Measurements from ENCODE around the gene DUSP14. TPM values are rescaled to one million over a fixed set of nuclear protein-coding genes. Genes with fewer than 3 reads are reported as not detected.
"Not testable (repeated sequence)": the region's sequence is repeated elsewhere in the genome, so short reads cannot be mapped to it uniquely, and the experiment has no call there.

Gene DUSP14, protein sequence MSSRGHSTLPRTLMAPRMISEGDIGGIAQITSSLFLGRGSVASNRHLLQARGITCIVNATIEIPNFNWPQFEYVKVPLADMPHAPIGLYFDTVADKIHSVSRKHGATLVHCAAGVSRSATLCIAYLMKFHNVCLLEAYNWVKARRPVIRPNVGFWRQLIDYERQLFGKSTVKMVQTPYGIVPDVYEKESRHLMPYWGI
- 1 to 10 TPM; 7.2 to 7.7 TPM for total RNA-seq

- POLR2A ChIA-PET = interaction anchor here (0.6 to 2.4 kb wide), 4 partner anchors 30 to 130 kb away, joined by 3 to 8 read pairs (median 3); no protein-coding TSS in a partner anchor
- Mint-ChIP-seq H3K36me3 (no peaks in the 10 kb centered on the region), H3K27me3 (no peaks in the 10 kb centered on the region), H3K4me3 (peak within 1 kb of the TSS; percentile 91), H3K9me3 (no peaks in the 10 kb centered on the region), H3K4me1 (peaks cover 24% of the 10 kb centered on the region), H3K27ac (peak within 1 kb of the TSS; percentile 91)
- peak; percentile 88 for DNase-seq
- ATAC-seq (ENCODE audit: low read depth) = peak; percentile 85
Observed at GRCh38 chr17:37489197-37490001, at the start of gene DUSP14. TSS of gene DUSP14 (plus strand) at chr17:37489891. CDS start at chr17:37512273, 22,382 bp downstream.

- DNase-seq = no peak
- Mint-ChIP-seq H3K4me1 (peaks cover 7% of the 10 kb centered on the region), H3K27me3 (no peaks in the 10 kb centered on the region), H3K4me3 (no peak overlapping the region), H3K36me3 (peaks cover 26% of the 10 kb centered on the region), H3K9me3 (no peaks in the 10 kb centered on the region), H3K27ac (no peak overlapping the region)
- ATAC-seq (ENCODE audit: low read depth) = no peak
- POLR2A ChIA-PET = no interaction called here
Observed at GRCh38 chr17:37440424-37440823, 49.3 kb upstream of the DUSP14 start.

- peaks cover 28% of the 10 kb centered on the region for H3K36me3 Mint-ChIP-seq
- POLR2A ChIA-PET = interaction anchor here (0.5 kb wide), 1 partner anchor 17 kb away, joined by 3 read pairs; no protein-coding TSS in a partner anchor
- not testable (repeated sequence) for ATAC-seq (ENCODE audit: low read depth)
Observed at GRCh38 chr17:37441369-37442014, 48.2 kb upstream of the DUSP14 start.

GRCh38 chr17:37446027-37446426 lies 43.7 kb upstream of the DUSP14 start:
- no peak for DNase-seq
- Mint-ChIP-seq H3K27ac (no peak overlapping the region), H3K4me1 (no peaks in the 10 kb centered on the region), H3K27me3 (no peaks in the 10 kb centered on the region), H3K4me3 (no peak overlapping the region), H3K9me3 (no peaks in the 10 kb centered on the region), H3K36me3 (peaks cover 18% of the 10 kb centered on the region)
- POLR2A ChIA-PET = interaction anchor here (1.2 kb wide), 1 partner anchor 38 kb away, joined by 3 read pairs; no protein-coding TSS in a partner anchor
- ATAC-seq (ENCODE audit: low read depth) = no peak

More at GRCh38 chr17:37441369-37442014, 48.2 kb upstream of the DUSP14 start:
- not testable (repeated sequence) for H3K27ac Mint-ChIP-seq, H3K9me3 Mint-ChIP-seq, H3K4me3 Mint-ChIP-seq, H3K27me3 Mint-ChIP-seq, H3K4me1 Mint-ChIP-seq, DNase-seq

DNA sequence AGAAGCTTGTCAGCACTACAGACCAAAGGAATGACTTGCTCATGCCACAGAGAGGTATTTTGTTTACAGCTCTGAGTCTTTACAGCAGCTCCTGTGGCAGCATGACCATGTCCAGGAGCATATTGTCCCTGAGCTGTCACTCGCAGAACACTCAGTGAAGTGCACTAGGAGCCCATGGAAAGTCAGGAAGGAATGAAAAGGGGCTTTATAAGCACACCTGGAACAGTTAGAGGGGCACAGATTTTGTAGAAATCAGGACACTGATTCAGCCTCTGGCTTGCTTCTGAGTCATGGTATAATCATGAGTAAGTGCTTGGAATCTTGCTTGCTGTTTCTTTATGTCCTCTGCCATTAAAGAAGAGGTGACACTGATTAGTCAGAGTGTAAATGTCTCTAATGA lies 42.0 kb upstream of the DUSP14 start:
- no peaks in the 10 kb centered on the region for H3K9me3 Mint-ChIP-seq
- no peak overlapping the region for H3K27ac Mint-ChIP-seq
- no peaks in the 10 kb centered on the region for H3K27me3 Mint-ChIP-seq
- no peaks in the 10 kb centered on the region for H3K4me1 Mint-ChIP-seq
- H3K36me3 Mint-ChIP-seq = peaks cover 19% of the 10 kb centered on the region
- POLR2A ChIA-PET = no interaction called here
- H3K4me3 Mint-ChIP-seq = no peak overlapping the region
- no peak for DNase-seq
- ATAC-seq (ENCODE audit: low read depth) = no peak

GRCh38 chr17:37450112-37450511 lies 39.6 kb upstream of the DUSP14 start:
- DNase-seq (no peak), ATAC-seq (ENCODE audit: low read depth) (no peak)
- no peak overlapping the region for H3K27ac Mint-ChIP-seq
- peaks cover 2% of the 10 kb centered on the region for H3K4me1 Mint-ChIP-seq
- POLR2A ChIA-PET = interaction anchor here (0.9 kb wide), 1 partner anchor 43 kb away, joined by 10 read pairs; no protein-coding TSS in a partner anchor
- peaks cover 25% of the 10 kb centered on the region for H3K36me3 Mint-ChIP-seq
- no peak overlapping the region for H3K4me3 Mint-ChIP-seq
- H3K9me3 Mint-ChIP-seq = no peaks in the 10 kb centered on the region
- H3K27me3 Mint-ChIP-seq = no peaks in the 10 kb centered on the region

DNA sequence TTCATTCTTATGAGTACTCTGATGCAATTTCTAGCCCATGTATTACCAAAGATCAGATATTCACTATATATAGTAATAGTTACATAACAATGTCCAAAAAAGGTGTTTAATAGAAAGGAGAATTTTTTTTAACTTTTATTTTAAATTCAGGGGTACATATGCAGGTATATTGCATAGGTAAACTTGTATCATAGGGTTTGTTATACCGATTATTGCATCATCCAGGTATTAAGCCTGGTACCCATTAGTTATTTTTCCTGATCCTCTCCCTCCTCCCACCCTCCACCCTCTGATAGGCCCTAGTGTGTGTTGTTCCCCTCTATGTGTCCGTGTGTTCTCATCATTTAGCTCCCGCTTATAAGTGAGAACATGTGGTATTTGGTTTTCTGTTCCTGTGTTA lies 31.9 kb upstream of the DUSP14 start:
- H3K9me3 Mint-ChIP-seq; H3K4me3 Mint-ChIP-seq; H3K27ac Mint-ChIP-seq; POLR2A ChIA-PET; DNase-seq; H3K4me1 Mint-ChIP-seq; H3K27me3 Mint-ChIP-seq; ATAC-seq (ENCODE audit: low read depth): not testable (repeated sequence)
- H3K36me3 Mint-ChIP-seq = peaks cover 27% of the 10 kb centered on the region

GRCh38 chr17:37458805-37459204 lies 30.9 kb upstream of the DUSP14 start:
- no peak for DNase-seq
- Mint-ChIP-seq H3K9me3 (no peaks in the 10 kb centered on the region), H3K27ac (no peak overlapping the region), H3K27me3 (no peaks in the 10 kb centered on the region), H3K4me1 (peaks cover 3% of the 10 kb centered on the region), H3K36me3 (peaks cover 21% of the 10 kb centered on the region), H3K4me3 (no peak overlapping the region)
- no peak for ATAC-seq (ENCODE audit: low read depth)
- POLR2A ChIA-PET = interaction anchor here (0.7 kb wide), 1 partner anchor 30 kb away, joined by 3 read pairs; no protein-coding TSS in a partner anchor

- POLR2A ChIA-PET = no interaction called here
- DNase-seq (no peak), ATAC-seq (ENCODE audit: low read depth) (no peak)
- Mint-ChIP-seq H3K4me1 (peaks cover 10% of the 10 kb centered on the region), H3K27ac (no peak overlapping the region), H3K4me3 (no peak overlapping the region), H3K9me3 (no peaks in the 10 kb centered on the region), H3K36me3 (peaks cover 28% of the 10 kb centered on the region), H3K27me3 (no peaks in the 10 kb centered on the region)
Observed at GRCh38 chr17:37461668-37462067, 28.0 kb upstream of the DUSP14 start.

- Mint-ChIP-seq H3K4me3 (no peak overlapping the region), H3K27ac (no peak overlapping the region), H3K36me3 (peaks cover 30% of the 10 kb centered on the region), H3K9me3 (no peaks in the 10 kb centered on the region), H3K4me1 (peaks cover 10% of the 10 kb centered on the region), H3K27me3 (no peaks in the 10 kb centered on the region)
- no peak for DNase-seq
- no peak for ATAC-seq (ENCODE audit: low read depth)
- POLR2A ChIA-PET = no interaction called here
Observed at GRCh38 chr17:37462492-37462891, 27.2 kb upstream of the DUSP14 start.

DNA sequence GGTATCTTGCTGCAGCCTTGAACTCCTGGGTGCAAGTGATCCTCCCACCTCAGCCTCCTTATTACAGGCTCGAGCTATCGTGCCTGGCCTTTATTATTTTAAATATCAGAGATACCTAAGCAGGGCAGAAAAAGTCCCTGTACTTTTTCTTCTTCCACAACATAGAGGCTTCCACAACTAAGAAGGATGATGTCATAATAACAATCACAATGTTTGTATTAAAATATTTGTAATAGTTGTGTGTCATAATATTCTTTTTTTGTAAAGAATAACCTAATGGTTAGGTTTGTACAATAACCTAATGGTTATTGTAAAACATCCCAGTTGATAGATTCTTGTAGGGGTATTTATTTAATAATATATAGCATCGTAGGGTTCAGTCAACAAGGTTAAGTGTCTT lies 26.7 kb upstream of the DUSP14 start:
- Mint-ChIP-seq H3K4me3 (no peak overlapping the region), H3K9me3 (no peaks in the 10 kb centered on the region), H3K27ac (no peak overlapping the region), H3K36me3 (peaks cover 29% of the 10 kb centered on the region), H3K27me3 (no peaks in the 10 kb centered on the region), H3K4me1 (peaks cover 10% of the 10 kb centered on the region)
- DNase-seq (no peak), ATAC-seq (ENCODE audit: low read depth) (no peak)
- POLR2A ChIA-PET = no interaction called here

DNA sequence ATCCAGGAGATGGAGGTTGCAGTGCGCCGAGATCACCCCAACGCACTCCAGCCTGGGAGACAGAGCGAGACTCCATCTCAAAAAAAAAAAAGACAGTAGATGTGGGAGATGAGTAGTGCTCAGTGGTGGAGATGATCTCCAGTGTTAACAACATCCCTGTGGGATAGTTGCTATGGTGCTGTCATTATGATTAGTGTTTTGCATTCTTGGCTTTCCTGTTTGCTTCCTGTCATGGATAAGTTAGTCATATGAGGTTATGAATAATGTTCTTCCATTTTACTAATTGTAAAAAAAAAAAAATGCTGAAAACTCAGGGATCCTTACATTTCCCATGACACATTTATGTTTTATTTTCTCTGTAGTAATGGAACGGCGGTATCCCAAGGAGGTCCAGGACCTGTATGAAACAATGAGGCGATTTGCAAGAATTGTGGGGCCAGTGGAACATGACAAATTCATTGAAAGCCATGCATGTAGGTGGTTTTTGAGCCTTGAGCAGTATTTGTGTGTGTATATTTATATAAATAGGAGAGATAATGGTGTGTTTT lies 24.5 kb upstream of the DUSP14 start:
- H3K27me3 Mint-ChIP-seq = no peaks in the 10 kb centered on the region
- DNase-seq = no peak
- H3K4me3 Mint-ChIP-seq = no peak overlapping the region
- no peak for ATAC-seq (ENCODE audit: low read depth)
- H3K4me1 Mint-ChIP-seq = peaks cover 11% of the 10 kb centered on the region
- H3K27ac Mint-ChIP-seq = no peak overlapping the region
- H3K9me3 Mint-ChIP-seq = no peaks in the 10 kb centered on the region
- peaks cover 23% of the 10 kb centered on the region for H3K36me3 Mint-ChIP-seq
- POLR2A ChIA-PET = no interaction called here

DNA sequence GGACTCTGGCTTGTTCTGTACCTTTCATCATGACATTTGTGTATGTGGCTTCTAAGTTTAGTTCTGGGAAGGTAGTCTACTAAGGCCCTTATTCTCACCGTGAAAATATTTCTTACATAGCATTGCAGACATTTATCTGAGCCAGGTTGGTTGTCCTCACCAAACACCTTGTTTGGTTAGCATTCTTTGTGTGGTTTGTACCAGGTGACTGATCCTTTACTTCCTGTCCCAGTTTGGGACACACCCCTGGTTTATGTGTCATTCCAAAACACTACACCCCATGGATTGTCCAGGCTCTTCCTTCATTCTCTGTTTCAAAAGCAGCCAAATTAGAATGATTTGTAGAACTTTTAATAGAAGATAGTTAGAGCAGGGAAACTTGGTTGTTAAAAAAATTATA lies 23.2 kb upstream of the DUSP14 start:
- DNase-seq (no peak), ATAC-seq (ENCODE audit: low read depth) (no peak)
- H3K27me3 Mint-ChIP-seq = no peaks in the 10 kb centered on the region
- H3K9me3 Mint-ChIP-seq = no peaks in the 10 kb centered on the region
- POLR2A ChIA-PET = no interaction called here
- H3K4me1 Mint-ChIP-seq = peaks cover 11% of the 10 kb centered on the region
- H3K4me3 Mint-ChIP-seq = no peak overlapping the region
- no peak overlapping the region for H3K27ac Mint-ChIP-seq
- H3K36me3 Mint-ChIP-seq = peaks cover 29% of the 10 kb centered on the region
